ENCODE measurements around the gene RPL5. TPM values are rescaled to one million over a fixed set of nuclear protein-coding genes. Genes with fewer than 3 reads are reported as not detected.

Gene RPL5
- total and polyA plus RNA-seq, 9 of the 15 experiments (the other 6 are each of a cell fraction or from before 2014, with no cell fraction given) = 1,467 to 4,252 (median 2,454) TPM

GRCh38 chr1:92792340-92792782, 39.5 kb upstream of the RPL5 start (continued):
- TF ChIP-seq NCOA1 (IDR thresholded peaks at IDR 0.05; ENCODE audit: low read depth) (peak; percentile 41; the same call in 1 of the 2 replicates), PHF20 (IDR thresholded peaks at IDR 0.05; ENCODE audit: partially characterized antibody) (peak; percentile 52), HDAC2 (IDR thresholded peaks at IDR 0.05) (peak; percentile 82), C11orf30 (IDR thresholded peaks at IDR 0.05; ENCODE audit: low read depth) (peak; percentile 92), ELF2 (CRISPR knock-in tag; IDR thresholded peaks at IDR 0.05) (no peak), ZC3H4 (CRISPR knock-in tag; IDR thresholded peaks at IDR 0.05; ENCODE audit: borderline replicate concordance) (no peak), ZBTB17 (CRISPR knock-in tag; IDR thresholded peaks at IDR 0.05) (no peak), NFE2 (IDR thresholded peaks at IDR 0.05; ENCODE audit: low read depth) (peak; percentile 94), CBX8 (IDR thresholded peaks at IDR 0.05; ENCODE audit: borderline replicate concordance, extremely low read depth, low read depth, low read length, poor library complexity, severe bottlenecking) (no peak), XRCC3 (IDR thresholded peaks at IDR 0.05) (no peak), MAFF (IDR thresholded peaks at IDR 0.05; ENCODE audit: low read length) (peak; percentile 85), ESRRB (CRISPR knock-in tag; IDR thresholded peaks at IDR 0.05; ENCODE audit: borderline replicate concordance) (no peak), ZNF592 (IDR thresholded peaks at IDR 0.05) (peak; percentile 63), MTA2 (IDR thresholded peaks at IDR 0.05; ENCODE audit: low read depth) (peak; percentile 61), PML (IDR thresholded peaks at IDR 0.05; ENCODE audit: low read length) (no peak), SP1 (CRISPR knock-in tag; IDR thresholded peaks at IDR 0.05) (peak; percentile 64)
- TF ChIP-seq, protein P1, sequence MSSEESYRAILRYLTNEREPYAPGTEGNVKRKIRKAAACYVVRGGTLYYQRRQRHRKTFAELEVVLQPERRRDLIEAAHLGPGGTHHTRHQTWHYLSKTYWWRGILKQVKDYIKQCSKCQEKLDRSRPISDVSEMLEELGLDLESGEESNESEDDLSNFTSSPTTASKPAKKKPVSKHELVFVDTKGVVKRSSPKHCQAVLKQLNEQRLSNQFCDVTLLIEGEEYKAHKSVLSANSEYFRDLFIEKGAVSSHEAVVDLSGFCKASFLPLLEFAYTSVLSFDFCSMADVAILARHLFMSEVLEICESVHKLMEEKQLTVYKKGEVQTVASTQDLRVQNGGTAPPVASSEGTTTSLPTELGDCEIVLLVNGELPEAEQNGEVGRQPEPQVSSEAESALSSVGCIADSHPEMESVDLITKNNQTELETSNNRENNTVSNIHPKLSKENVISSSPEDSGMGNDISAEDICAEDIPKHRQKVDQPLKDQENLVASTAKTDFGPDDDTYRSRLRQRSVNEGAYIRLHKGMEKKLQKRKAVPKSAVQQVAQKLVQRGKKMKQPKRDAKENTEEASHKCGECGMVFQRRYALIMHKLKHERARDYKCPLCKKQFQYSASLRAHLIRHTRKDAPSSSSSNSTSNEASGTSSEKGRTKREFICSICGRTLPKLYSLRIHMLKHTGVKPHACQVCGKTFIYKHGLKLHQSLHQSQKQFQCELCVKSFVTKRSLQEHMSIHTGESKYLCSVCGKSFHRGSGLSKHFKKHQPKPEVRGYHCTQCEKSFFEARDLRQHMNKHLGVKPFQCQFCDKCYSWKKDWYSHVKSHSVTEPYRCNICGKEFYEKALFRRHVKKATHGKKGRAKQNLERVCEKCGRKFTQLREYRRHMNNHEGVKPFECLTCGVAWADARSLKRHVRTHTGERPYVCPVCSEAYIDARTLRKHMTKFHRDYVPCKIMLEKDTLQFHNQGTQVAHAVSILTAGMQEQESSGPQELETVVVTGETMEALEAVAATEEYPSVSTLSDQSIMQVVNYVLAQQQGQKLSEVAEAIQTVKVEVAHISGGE (CRISPR knock-in tag; IDR thresholded peaks at IDR 0.05) = peak in 1 of 3 experiments; percentile 37; a peak in 1 of 6 replicates
- TF ChIP-seq, protein P2, sequence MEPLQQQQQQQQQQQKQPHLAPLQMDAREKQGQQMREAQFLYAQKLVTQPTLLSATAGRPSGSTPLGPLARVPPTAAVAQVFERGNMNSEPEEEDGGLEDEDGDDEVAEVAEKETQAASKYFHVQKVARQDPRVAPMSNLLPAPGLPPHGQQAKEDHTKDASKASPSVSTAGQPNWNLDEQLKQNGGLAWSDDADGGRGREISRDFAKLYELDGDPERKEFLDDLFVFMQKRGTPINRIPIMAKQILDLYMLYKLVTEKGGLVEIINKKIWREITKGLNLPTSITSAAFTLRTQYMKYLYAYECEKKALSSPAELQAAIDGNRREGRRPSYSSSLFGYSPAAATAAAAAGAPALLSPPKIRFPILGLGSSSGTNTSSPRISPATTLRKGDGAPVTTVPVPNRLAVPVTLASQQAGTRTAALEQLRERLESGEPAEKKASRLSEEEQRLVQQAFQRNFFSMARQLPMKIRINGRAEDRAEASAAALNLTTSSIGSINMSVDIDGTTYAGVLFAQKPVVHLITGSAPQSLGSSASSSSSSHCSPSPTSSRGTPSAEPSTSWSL (CRISPR knock-in tag; IDR thresholded peaks at IDR 0.05; ENCODE audit: borderline replicate concordance) = no peak
- TF ChIP-seq, protein P3, sequence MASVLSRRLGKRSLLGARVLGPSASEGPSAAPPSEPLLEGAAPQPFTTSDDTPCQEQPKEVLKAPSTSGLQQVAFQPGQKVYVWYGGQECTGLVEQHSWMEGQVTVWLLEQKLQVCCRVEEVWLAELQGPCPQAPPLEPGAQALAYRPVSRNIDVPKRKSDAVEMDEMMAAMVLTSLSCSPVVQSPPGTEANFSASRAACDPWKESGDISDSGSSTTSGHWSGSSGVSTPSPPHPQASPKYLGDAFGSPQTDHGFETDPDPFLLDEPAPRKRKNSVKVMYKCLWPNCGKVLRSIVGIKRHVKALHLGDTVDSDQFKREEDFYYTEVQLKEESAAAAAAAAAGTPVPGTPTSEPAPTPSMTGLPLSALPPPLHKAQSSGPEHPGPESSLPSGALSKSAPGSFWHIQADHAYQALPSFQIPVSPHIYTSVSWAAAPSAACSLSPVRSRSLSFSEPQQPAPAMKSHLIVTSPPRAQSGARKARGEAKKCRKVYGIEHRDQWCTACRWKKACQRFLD (CRISPR knock-in tag; IDR thresholded peaks at IDR 0.05) = no peak

All from K562 (cell line).